ENCODE data around the gene CPSF6.

The CPSF6 gene

GRCh38 chr12:69318225-69318624, 78.9 kb downstream of the CPSF6 start:
- no peak for DNase-seq (ENCODE audit: low read depth, low spot score)

DNA sequence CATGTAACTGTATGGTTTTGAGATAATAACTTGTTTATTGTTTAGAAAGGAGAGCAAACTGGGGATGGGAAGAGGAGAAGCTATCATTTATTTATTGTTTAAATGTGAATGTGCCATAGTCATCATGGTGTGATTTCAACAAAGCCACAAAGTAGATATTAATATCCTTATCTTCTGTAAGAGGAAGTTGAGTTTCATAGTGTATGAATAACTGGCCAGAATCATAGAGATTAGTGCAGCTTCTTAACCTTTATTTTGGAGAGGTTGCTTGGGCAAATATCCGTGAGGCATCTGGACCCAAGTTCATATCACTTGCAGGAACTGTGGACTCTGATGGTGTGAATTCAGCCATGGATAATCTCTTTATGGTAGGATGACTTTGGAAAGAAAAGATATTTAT, 82.0 kb downstream of the CPSF6 start:
- DNase-seq (ENCODE audit: low read depth, low spot score) = no peak
